Right lobe of liver (tissue), 6 donors: ENCODE measurements around the gene KIAA0825. TPM values are rescaled to one million over a fixed set of nuclear protein-coding genes. Genes with fewer than 3 reads are reported as not detected.

Experiments used
- ATAC-seq, 4 donors: fragments of 200-7000 bp; cut with Tn5 transposase; one replicate each; pipeline ENCODE4 v1.9.1; 2020; ENCODE audit warnings: mild to moderate bottlenecking in 4 of 4, moderate library complexity in 4 of 4
- DNase-seq, 3 donors: peaks; one replicate each; pipeline ENCODE4 v3.0.0-alpha.2; 2020
- H3K27ac ChIP-seq, 3 donors: fragments of 200-600 bp; one replicate each; pipeline ENCODE4 v1.8.0; 2022
- H3K27me3 ChIP-seq, 2 donors: fragments of 200-600 bp; one replicate each; pipeline ENCODE4 v1.8.0; 2022
- H3K36me3 ChIP-seq, 4 donors: fragments of 200-600 bp; sonication (generic) in 1 of 4; one replicate each; pipeline versions ENCODE4 v1.5.1 to v1.8.0; 2017 to 2022; ENCODE audit warnings: control low read depth in 1 of 4
- H3K4me1 ChIP-seq, 4 donors: fragments of 200-600 bp; sonication (generic) in 1 of 4; one replicate each; pipeline versions ENCODE4 v1.5.1 to v1.8.0; 2017 to 2022; ENCODE audit warnings: control low read depth in 1 of 4
- H3K4me3 ChIP-seq, 3 donors: fragments of 200-600 bp; one replicate each; pipeline ENCODE4 v1.8.0; 2022
- H3K9me3 ChIP-seq, 4 donors: fragments of 200-600 bp; sonication (generic) in 1 of 4; one replicate each; pipeline versions ENCODE4 v1.5.1 to v1.8.0; 2017 to 2022; ENCODE audit warnings: control low read depth in 1 of 4
- POLR2A ChIP-seq: fragments of 450-650 bp; IDR thresholded peaks from one replicate; pipeline ENCODE4 v1.6.1; 2017; ENCODE audit warnings: antibody characterized with exemption, mild to moderate bottlenecking
- WGBS: methylation state at CpG from one replicate; pipeline ENCODE4 v1.1.6; 2018; ENCODE audit warnings: low coverage, low lambda C conversion rate; ENCODE audit not compliant: insufficient coverage; ENCODE audit errors: missing lambda C conversion rate; 5-methylcytosine and 5-hydroxymethylcytosine counted together
- intact Hi-C, 2 donors: fragments of 100-400 bp; cut with DNase I; formaldehyde crosslinking; loops; one replicate each; pipeline versions ENCODE4 v1.11.2 to v1.14.1; 2022
- total RNA-seq, 6 experiments: library from RNA; depleted of rRNA in 2 of 6; stranded (reverse); fragments of >200 nt in 2 of 6; fragmentation: NEBNext Ultra II Directional in 3 of 6; extraction: Animal tissue kit (Norgen Biotek cat#: 25700) in 3 of 6; gene quantifications; one replicate each; pipeline versions ENCODE4 v1.1.0 to v1.2.4, GENCODE V29; 2016 to 2023
- TF ChIP-seq, protein P1 (sequence below), 4 donors: fragments of 200-600 bp in 3 of 4; fragments of 450-650 bp in 1 of 4; IDR thresholded peaks; one replicate each; pipeline versions ENCODE4 v1.5.1 to v1.8.0; 2016 to 2022; ENCODE audit warnings: antibody characterized with exemption in 4 of 4, mild to moderate bottlenecking in 2 of 4
- donor health status: DM: no; HTN: yes; CAD: no.
- donor health status: DM: no; HTN: no; CAD: no.
- donor health status: DM: no; HTN: no; CAD: no.
- donor health status: DM: no; HTN: yes; CAD: no.
- donor health status: DM: no; HTN: yes; CAD: no.

The KIAA0825 gene
- total RNA-seq, 6 experiments from 2014 or later = 0.86 to 3.2 (median 1.7) TPM

DNA sequence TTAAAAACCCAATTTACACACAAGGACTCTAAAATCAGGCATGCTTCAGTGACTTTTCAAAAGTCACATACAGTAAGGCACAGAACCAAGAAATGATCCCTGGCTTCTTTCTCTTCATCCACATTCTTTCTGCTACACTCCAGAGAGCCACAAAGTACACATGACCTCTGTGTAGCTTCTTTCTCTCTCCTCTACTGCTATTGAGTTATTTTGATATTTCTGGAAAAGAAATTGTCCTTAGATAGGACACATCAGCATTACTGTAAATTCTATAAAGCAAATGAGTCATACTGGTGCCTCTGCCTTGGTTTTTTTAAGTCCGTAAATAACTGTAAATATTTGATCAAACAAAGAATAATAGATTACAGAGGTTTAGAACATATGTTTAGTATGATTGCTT, 96.3 kb downstream of the KIAA0825 start:
- H3K9me3 ChIP-seq = no peaks in the 10 kb centered on the region
- TF ChIP-seq, protein P1, sequence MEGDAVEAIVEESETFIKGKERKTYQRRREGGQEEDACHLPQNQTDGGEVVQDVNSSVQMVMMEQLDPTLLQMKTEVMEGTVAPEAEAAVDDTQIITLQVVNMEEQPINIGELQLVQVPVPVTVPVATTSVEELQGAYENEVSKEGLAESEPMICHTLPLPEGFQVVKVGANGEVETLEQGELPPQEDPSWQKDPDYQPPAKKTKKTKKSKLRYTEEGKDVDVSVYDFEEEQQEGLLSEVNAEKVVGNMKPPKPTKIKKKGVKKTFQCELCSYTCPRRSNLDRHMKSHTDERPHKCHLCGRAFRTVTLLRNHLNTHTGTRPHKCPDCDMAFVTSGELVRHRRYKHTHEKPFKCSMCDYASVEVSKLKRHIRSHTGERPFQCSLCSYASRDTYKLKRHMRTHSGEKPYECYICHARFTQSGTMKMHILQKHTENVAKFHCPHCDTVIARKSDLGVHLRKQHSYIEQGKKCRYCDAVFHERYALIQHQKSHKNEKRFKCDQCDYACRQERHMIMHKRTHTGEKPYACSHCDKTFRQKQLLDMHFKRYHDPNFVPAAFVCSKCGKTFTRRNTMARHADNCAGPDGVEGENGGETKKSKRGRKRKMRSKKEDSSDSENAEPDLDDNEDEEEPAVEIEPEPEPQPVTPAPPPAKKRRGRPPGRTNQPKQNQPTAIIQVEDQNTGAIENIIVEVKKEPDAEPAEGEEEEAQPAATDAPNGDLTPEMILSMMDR (IDR thresholded peaks at IDR 0.05) = no peak
- no peak for TF ChIP-seq POLR2A
- no peak overlapping the region for H3K27ac ChIP-seq
- ATAC-seq = no peak
- H3K4me3 ChIP-seq = no peak overlapping the region
- intact Hi-C loops = no loop called here
- 94% methylated on average over 1 of the region's 1 CpG for WGBS
- H3K27me3 ChIP-seq = no peaks in the 10 kb centered on the region
- no peaks in the 10 kb centered on the region for H3K36me3 ChIP-seq
- H3K4me1 ChIP-seq = no peaks in the 10 kb centered on the region
- DNase-seq = no peak

DNA sequence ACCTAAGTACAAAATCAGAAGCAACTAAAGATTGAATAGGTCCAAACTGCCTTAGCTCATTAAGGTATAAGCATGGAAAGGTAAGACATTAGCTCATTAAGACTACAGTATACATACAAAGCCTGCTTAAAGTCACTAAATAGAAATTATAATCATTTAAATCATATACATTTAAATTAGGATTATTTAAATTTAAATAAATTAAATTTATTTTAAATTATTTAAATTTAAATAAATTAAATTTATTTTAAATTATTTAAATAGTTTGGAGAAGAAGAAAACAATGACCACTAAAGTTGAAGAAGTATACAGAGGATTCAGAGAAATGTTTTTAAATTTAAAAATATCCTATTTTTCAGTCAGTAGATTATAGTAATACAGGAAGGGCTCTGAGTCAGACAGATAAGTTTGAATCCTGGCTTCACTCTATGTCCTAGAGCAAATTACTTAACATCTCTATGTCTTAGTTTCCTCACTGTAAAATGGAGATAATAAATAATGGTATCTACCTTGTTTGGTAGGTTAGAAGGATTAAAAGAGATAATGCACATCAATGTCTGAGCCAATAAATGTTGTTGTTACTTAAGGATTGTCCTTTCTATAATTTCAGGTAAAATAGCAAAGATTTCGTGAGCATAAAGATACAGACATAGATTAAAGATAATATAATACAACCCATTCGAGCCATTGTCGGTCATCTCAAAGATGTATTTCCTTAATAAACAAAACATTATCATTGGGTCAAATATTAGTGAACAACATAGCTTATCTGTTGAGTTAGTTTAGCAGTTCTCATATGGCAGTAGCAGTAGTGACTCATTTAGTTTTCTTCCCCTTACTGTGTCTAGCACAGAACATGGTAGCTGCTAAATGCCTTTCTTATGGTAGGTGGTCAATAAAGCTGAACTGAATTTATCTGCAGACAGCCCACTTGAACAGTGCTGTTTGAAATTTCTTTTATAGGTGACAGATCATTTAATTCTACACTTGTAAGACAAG, 100.6 kb downstream of the KIAA0825 start:
- Histone ChIP-seq H3K9me3 (no peaks in the 10 kb centered on the region), H3K4me3 (no peak overlapping the region), H3K4me1 (no peaks in the 10 kb centered on the region), H3K27ac (no peak overlapping the region), H3K27me3 (no peaks in the 10 kb centered on the region), H3K36me3 (no peaks in the 10 kb centered on the region)
- no peak for TF ChIP-seq POLR2A
- TF ChIP-seq, protein P1 (IDR thresholded peaks at IDR 0.05) = no peak
- ATAC-seq (no peak), DNase-seq (no peak)
- WGBS = 75% methylated on average over 3 of the region's 3 CpGs
- intact Hi-C loops = no loop called here

DNA sequence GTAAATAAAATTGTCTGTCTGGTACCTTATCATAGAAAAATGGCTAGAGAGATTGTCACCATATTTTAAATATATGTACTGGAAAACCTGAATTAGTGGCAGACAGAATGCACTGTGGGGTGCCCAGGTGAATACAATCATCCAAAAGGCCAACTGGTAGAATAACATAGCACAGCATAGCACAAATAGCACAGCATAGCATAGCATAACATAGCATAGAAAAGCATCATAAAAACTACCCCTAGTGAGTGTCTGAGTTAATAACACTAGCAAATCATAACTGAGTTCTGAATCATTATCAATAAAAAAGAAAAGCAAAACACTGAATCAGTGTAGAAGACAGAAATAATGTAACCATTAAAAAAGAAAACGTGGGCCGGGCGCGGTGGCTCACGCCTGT, 102.3 kb downstream of the KIAA0825 start:
- intact Hi-C loops = no loop called here
- Histone ChIP-seq H3K4me1 (no peaks in the 10 kb centered on the region), H3K27me3 (no peaks in the 10 kb centered on the region), H3K36me3 (no peaks in the 10 kb centered on the region), H3K9me3 (no peaks in the 10 kb centered on the region), H3K27ac (no peak overlapping the region), H3K4me3 (no peak overlapping the region)
- no peak for TF ChIP-seq POLR2A
- TF ChIP-seq, protein P1 (IDR thresholded peaks at IDR 0.05) = no peak
- ATAC-seq = no peak
- WGBS = 98% methylated on average over 5 of the region's 5 CpGs
- DNase-seq = no peak

DNA sequence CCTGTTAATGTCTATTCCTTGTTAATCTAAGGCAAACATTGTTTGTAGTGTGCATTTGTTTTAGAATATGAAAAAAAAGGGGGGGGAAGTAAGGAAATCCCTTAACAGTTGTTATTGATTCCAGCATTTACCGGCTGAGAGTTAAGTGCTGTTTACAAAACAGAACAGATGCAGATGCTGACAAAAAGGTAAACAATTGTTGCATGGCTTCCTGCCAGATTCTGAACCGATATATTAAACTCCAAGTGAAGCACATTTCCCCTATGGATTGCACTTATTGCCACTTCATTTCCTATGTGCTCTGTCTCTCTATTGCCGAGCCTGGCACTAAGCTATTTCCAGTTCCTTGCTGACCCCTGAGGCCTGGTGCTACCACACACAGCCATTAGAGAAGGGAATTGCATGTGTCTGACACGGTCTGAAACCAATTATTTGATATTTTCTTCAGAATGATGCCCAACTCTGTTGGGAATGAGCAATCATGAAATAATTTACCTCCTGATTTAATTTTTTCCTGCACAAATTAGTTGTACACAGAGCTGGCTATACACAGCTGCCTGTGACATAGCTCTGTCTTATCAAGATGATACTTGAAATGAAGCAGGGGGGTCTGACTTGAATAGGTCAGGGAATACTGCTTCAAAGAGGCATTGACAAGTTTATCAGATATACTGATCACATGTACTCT, 109.8 kb downstream of the KIAA0825 start:
- H3K4me3 ChIP-seq = no peak overlapping the region
- no peaks in the 10 kb centered on the region for H3K9me3 ChIP-seq
- ATAC-seq = no peak
- TF ChIP-seq, protein P1 (IDR thresholded peaks at IDR 0.05) = no peak
- no peak for TF ChIP-seq POLR2A
- WGBS = 44% methylated on average over 4 of the region's 4 CpGs
- H3K36me3 ChIP-seq = no peaks in the 10 kb centered on the region
- H3K27ac ChIP-seq = no peak overlapping the region
- intact Hi-C loops = no loop called here
- no peak for DNase-seq
- H3K4me1 ChIP-seq = no peaks in the 10 kb centered on the region
- no peaks in the 10 kb centered on the region for H3K27me3 ChIP-seq
